GM18526 (cell line): Measurements from ENCODE around the gene PNPLA3.

ENCODE experiments used
- POLR2A ChIP-seq: IDR thresholded peaks from 3 replicates; pipeline ENCODE4 v1.6.1; 2011; ENCODE audit not compliant: insufficient read length; ENCODE audit errors: extremely low read depth

Gene PNPLA3

DNA sequence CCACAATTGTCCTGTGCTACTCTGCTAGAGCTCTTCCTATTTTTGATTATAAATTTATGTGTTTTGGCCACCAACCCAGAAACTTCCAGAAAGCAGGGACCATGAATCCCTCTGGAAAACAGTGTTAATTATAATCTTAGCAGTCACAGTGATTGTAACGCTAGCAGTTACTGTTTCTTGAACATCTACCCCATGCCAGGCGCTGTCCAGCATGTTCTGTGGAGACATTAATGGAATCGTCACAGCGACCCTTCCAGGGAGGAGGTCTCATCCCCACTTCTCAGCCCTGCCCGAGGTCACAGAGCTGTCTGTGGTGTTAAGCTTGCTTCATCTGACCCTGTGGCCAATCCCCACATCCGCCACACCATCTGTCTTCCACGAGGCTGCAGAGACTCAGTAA is 17.9 kb upstream of the PNPLA3 start:
- no peak for TF ChIP-seq POLR2A

DNA sequence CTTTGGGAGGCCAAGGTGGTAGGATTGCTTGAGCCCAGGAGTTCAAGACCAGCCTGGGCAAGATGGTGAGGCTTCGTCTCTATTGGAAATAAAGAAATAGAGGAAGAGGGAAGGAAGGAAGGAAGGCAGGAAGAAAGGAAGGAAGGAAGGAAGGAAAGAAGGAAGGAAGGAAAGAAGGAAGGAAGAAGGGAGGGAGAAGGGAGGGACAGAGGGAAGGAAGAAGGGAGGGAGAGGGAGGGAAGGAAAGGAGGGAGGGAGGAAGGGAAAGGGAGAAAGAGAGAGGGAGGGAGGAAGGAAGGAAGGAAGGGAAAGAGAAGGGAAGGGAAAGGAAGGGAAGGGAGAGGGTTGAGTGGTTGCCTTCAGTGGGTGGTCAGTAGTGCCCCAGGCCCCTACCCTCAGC is 13.9 kb upstream of the PNPLA3 start:
- TF ChIP-seq POLR2A: no peak

DNA sequence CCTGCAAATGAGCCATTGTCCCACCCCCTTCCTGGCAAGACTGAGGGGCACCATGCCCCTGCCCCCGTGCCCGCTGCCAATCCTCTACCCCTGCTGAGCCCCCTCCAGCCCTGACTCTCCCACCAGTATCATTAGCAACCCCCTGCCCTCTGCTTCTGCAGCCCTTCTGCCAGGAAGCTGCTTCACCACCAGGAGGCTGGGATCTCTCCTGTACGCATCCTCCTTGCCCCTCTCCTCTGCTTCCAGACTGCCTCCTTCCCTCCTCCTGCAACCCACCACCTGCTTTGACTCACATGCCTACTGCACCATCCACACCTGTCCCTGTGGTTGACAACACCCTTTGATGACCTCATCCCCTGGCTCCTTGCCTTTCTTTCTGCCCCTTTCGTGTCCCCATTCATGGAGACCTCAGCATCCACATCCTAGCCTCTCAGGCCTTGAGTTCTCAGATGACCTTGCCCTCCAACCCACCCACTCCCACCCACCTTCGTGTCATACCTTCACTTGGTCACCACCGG is 13.4 kb upstream of the PNPLA3 start:
- TF ChIP-seq POLR2A: no peak

DNA sequence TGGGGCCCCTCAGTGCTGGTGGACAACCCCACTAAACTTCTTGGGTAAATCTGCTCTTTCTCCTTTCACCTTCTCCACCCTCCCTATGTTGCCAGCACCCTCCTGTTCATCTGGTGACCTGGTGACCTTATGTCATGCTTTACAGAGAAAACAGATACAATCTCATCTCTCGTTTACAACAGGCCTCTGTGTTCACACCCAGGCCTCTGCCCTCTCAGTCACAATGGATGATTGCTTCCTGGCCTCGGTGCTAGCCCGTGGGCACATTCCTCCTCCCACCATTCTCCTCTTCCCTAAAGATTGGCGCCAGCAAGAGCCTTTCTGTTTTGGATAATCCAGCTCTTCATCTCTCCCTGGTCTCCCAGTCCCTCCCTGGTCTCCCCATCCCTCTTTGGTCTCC is 12.3 kb upstream of the PNPLA3 start:
- TF ChIP-seq POLR2A: no peak

DNA sequence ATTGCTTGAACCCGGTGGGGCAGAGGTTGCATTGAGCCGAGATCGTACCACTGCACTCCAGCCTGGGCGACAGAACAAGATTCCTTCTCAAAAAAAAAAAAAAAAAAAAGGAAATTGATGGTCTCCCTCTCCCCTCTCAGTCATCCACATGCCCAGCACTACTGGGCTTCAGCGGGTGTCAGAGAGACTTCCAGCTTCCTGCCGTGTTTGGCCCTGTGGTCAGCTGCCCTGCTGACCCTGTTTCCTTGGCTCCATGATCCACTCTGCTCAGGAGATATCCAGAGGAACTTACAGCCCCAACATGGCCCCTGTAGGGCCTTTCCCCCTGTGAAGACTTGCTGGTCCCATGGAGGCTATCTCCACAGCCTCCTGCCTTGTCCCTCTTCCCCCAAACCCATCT is 6.1 kb upstream of the PNPLA3 start:
- no peak for TF ChIP-seq POLR2A

DNA sequence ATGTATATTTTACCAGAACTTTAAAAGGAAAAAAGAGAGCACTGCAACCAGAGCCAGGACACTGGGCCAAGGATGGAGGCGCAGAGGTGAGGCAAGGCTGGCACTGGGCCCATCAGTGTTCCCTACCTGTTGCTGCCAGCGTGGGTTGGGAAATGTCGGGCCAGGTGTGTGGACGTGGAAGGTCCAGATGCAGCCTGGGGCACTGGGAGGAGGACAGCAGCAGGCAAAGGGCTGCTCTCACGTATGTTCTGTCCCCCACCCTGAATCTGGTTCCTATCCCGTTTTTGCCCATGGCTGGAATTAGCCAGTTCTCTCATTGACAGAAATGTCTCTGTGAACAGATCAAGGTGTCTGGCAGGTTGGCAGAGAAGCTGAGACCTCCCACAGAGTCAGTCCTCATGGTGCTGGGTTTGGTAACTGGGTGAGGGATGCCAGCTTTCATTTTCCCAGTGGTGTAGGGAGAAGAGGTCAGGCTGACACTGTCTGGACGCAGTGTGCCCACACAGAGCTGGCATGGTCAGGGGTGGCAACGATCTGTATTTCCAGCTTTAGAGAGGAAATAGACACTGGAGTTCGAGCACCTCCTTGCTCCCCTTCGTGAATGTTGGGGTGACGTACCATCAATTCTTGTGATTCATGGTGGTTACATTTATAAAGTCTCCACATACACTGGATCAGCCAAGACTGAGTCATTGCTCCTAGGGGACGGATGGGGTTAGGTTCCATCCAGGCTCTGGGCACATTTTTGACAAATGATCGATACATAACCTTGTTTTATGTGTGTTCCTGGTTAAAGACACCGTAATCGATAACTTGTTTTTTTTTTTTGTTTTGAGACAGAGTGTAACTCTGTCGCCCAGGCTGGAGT is 4.3 kb upstream of the PNPLA3 start:
- TF ChIP-seq POLR2A: no peak

DNA sequence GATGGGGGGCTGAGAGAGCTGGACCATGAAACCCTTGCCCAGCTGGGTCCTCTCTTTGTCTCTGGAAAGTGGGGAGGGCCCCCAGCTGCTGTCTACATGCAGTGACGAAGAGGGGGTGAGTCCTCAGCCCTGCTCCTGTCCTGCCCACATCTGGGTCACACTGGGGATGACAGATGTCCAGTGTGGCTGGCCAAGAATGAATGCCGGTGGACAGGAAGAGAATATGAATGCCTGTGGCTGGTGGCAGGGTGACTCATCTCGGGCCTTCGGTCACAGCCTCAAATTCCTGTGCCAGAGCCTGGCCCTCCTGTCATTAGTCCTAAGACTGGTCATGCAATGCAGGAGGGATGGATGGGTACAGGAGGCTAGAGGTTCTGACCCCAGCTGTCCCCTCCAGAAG is 2.2 kb upstream of the PNPLA3 start:
- no peak for TF ChIP-seq POLR2A

DNA sequence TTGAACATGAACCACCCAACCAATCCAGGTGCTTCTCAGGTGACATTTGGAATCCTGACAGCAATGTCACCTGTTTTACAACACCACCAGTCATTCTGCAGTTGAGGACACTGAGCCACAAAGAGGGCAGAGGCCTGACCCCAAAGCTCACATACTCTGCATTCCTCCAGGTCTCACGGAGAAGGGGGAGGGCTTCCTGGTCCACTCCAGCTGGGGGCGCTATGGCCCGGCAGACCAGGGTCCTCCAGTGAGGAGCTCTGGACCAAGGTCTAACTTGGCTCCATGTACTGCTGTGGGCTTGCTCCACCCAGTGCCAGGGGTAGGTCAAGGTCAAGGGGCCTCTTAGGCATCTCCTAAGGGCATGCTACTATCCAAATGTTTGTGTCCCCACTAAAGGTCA is 1.5 kb upstream of the PNPLA3 start:
- TF ChIP-seq POLR2A: no peak

DNA sequence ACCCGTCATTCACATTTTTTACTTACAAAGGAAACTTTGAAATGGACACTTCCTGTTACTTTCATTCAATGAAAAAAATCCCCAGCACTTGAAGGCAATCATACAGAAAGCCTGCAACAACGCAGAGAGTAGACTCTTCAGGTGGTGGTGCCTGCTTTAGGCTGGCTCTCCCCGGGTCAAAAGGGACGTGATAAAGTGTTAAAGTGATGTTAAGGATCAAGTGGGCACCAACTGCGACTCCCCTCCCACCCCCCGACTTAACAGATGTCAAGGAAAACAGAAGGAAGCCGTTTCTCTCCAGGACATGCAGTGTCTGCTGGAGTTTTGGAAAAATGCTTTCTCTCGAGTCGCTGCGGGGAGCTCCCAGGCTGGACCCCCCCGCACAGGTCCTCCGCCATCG is 414 bp upstream of the PNPLA3 start:
- peak; percentile 11 for TF ChIP-seq POLR2A

DNA sequence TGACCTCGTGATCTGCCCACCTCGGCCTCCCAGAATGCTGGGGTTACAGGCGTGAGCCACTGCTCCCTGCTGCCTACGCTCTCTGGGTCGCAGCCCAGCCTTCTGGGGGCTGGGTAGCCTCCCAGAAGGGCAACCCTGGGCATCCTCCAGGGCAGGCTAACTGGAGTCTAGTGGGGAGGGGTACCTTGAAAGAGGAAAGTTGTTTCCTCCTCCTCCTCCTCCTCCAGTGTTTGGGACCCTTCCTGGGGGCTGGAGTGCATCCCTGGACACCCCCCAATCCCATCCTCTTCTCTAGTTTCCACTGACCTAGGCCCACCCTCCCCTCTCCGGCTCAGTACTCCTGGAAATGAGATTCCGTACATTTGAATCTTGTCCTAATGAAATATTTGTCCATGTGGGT is 1.3 kb downstream of the PNPLA3 start:
- no peak for TF ChIP-seq POLR2A

DNA sequence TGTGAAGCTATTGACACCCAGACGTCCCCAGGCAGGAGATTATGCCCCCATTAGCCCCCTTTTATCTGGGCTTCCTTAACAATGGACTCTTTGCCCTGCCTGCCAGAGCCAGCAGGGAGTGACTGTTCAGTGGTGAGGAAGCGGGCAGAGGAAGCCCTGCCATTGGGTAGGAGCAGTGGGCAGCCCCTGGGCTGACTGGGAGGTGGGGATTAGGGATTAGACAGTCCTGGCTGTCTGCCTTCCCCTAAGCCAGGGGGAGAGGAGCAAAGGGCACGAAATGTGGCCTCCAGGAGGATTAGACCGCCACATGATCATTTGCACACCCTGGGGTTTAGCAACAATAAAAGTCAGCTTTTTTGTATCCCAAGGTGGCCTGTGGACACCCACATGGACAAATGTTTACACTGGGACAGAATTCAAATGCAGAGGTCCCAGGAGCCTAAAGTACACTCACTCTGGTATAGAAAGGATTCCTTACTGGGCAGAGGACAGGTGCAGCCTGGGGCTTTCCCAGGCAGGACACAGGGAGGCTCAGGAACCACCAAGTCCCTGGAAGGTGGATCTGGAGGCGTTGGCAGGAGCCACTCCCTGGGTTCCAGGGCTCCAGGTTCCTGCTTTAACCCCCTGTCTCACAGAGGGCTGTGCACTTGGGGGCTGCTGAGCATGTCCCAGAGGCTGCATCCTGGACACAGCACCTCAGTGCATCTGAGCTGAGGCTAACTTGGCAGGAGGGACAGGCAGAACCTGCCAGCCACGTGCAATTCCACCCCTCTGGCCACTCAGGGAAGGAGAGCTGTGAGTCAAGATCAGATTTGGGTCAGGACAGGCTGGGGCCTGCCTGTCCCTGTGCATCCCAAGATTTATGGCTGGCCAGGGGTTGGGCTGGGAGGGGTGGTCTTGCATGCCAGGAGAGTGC is 2.1 kb downstream of the PNPLA3 start:
- TF ChIP-seq POLR2A: no peak

DNA sequence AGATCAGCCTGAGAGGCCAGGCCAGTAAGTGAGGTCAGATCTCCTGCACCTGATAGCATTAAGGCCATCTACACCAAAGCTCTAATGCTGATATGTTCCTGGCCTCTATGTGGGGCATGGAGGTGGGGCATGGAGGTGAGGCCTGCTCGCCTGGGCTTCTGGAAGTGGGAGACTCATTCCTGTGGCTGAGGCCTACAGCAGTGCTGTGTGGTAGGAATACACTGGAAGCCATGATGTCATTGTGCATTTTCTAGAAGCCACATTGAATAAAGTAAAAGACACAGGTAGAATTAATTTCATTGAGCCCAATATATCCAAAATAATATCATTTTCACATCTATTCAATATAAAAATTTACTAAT is 2.7 kb downstream of the PNPLA3 start:
- no peak for TF ChIP-seq POLR2A

DNA sequence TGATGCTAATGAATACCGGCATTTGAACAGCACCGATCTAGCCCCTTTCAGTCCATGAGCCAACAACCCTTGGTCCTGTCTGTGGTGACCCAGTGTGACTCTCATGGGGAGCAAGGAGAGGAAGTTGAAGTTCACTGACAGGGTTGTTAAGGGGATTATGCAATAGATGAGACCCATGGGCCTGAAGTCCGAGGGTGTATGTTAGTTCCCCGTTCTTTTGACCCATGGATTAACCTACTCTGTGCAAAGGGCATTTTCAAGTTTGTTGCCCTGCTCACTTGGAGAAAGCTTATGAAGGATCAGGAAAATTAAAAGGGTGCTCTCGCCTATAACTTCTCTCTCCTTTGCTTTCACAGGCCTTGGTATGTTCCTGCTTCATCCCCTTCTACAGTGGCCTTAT is 4.9 kb downstream of the PNPLA3 start:
- TF ChIP-seq POLR2A: no peak

DNA sequence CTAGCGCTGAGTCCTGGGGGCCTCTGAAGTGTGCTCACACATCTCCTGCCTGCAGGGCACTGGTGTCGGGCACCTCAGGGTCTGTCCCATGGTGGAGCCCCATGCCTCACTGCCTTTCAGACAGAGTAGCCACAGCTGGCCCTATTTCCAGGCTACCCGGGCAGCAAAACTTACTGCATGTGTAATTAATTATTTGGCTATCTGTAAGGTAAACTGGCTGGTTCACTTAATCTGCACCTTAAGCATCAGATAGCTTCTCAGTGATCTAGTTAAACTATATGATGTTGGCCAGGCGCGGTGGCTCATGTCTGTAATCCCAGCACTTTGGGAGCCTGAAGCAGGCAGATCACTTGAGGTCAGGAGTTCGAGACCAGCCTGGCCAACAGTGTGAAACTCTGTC is 5.3 kb downstream of the PNPLA3 start:
- no peak for TF ChIP-seq POLR2A

DNA sequence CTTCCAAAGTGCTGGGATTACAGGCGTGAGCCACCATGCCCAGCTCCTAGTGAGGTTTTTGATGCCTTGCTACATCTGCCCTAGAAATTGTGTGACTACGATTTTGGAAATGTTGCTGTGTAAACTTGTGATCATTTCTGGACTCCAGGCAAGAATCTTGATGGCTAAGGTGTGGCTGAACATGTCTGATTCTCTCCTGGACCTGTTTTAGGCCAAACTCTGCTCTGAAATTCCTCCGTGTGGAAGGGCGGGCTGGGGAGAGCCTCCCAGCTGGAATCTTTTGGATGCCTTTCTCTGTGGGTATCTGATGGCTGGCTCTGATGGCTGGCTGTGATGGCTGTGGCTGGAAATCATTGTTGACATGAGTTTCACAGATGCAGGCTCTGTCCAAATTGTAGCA is 8.2 kb downstream of the PNPLA3 start:
- TF ChIP-seq POLR2A: no peak

DNA sequence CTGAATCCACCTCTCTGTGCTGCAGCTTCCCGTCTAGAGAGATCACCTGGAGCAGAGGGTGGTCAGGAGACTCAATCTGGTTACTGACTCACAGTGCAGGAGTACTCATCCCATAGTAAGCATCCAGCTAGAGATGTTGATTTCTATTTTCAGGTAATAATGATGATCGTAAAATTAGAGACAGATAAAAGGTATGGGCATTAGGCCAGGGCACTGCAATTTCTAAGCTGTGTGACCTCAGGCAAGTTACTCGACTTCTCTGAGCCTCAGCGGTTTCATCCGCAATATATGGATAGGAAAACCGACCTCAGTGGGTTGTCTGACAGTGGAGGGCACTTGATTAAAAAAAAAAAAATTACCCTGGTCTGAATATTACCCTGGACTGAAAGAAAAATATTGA is 17.8 kb downstream of the PNPLA3 start:
- TF ChIP-seq POLR2A: no peak
